Mesothelial cell of epicardium (in vitro differentiated cells): ENCODE results near the gene GBX1. TPM values are rescaled to one million over a fixed set of nuclear protein-coding genes. Genes with fewer than 3 reads are reported as not detected.

Source experiments
- DNase-seq, 2 experiments: peaks; one replicate each; pipeline ENCODE4 v3.0.0; 2021; ENCODE audit warnings: low spot score in 2 of 2; ENCODE audit not compliant: unreplicated experiment in 2 of 2
- H3K27ac Mint-ChIP-seq: 2 replicates; pipeline ENCODE4 v1.8.0; 2021; ENCODE audit warnings: mixed read lengths
- H3K27me3 Mint-ChIP-seq: 2 replicates; pipeline ENCODE4 v1.8.0; 2021; ENCODE audit warnings: low read depth, mixed read lengths
- H3K36me3 Mint-ChIP-seq: 2 replicates; pipeline ENCODE4 v1.8.0; 2021; ENCODE audit warnings: mixed read lengths
- H3K4me1 Mint-ChIP-seq: 2 replicates; pipeline ENCODE4 v1.8.0; 2021; ENCODE audit warnings: mixed read lengths
- H3K4me3 Mint-ChIP-seq: 2 replicates; pipeline ENCODE4 v1.8.0; 2021; ENCODE audit warnings: mild to moderate bottlenecking, moderate library complexity, mixed read lengths
- H3K9me3 Mint-ChIP-seq: 2 replicates; pipeline ENCODE4 v1.8.0; 2021; ENCODE audit warnings: mixed read lengths
- total RNA-seq: library from RNA; stranded (reverse); gene quantifications from 3 replicates; pipeline ENCODE4 v1.2.1, GENCODE V29; 2021
- TF ChIP-seq, protein P1 (sequence below): fragments of 200-600 bp; sonication (generic); IDR thresholded peaks from one replicate; pipeline ENCODE4 v1.5.0; 2021; ENCODE audit warnings: antibody characterized with exemption; ENCODE audit not compliant: unreplicated experiment

Gene GBX1
- total RNA-seq, 1 donor from 2014 or later: not detected

DNA sequence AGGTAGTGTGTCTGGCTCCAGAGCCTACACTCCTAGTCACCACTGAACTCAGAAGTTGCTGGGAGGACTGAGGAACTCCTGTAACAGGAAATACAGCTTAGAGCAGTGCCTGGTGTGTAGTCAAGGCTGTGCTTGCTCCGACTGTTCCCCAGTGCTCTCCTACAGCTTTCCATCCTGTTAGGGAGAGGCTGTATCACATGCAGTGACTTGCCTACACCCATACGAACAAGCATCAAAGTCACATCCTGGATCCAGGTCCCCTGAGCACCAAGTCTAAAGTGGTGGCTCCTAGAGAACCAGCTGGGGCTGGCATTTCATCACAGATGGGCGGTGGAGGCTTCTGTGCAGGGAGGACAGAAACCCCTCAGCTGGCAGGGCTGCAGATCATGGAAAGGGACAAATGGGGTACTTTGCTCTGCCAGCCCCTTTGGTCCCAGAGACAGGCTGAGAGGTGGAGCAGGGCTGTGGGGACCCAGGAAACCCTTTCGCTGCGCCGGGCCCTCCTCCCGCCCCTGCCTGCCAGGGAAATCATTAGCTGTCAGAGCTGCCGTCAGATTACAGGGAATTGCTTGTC, 11.9 kb upstream of the GBX1 start:
- Mint-ChIP-seq H3K4me1 (no peaks in the 10 kb centered on the region), H3K27ac (no peak overlapping the region)

DNA sequence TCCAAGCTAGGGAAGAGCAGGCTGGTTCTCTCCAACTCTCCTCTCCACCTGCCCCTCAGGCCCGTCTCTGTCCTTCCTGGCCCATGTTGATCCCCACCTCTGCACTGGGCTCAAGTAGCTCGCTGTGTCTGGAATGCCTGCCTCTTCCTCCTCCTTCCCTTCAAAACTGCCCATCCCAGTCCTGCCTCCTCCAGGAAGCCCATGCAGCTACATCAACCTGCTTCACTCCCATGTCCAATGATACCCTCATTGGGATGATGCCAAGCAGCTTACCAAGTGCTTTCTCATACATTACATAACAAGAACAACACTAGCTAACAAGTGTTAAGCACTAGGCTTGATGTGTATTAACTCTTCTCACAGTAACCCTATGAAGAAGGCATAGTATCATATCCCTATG, 11.3 kb upstream of the GBX1 start:
- Mint-ChIP-seq H3K9me3 (no peaks in the 10 kb centered on the region), H3K27ac (no peak overlapping the region), H3K4me3 (no peak overlapping the region), H3K36me3 (no peaks in the 10 kb centered on the region), H3K27me3 (peaks cover 70% of the 10 kb centered on the region), H3K4me1 (no peaks in the 10 kb centered on the region)
- no peak for DNase-seq
- TF ChIP-seq, protein P1, sequence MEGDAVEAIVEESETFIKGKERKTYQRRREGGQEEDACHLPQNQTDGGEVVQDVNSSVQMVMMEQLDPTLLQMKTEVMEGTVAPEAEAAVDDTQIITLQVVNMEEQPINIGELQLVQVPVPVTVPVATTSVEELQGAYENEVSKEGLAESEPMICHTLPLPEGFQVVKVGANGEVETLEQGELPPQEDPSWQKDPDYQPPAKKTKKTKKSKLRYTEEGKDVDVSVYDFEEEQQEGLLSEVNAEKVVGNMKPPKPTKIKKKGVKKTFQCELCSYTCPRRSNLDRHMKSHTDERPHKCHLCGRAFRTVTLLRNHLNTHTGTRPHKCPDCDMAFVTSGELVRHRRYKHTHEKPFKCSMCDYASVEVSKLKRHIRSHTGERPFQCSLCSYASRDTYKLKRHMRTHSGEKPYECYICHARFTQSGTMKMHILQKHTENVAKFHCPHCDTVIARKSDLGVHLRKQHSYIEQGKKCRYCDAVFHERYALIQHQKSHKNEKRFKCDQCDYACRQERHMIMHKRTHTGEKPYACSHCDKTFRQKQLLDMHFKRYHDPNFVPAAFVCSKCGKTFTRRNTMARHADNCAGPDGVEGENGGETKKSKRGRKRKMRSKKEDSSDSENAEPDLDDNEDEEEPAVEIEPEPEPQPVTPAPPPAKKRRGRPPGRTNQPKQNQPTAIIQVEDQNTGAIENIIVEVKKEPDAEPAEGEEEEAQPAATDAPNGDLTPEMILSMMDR: no peak

More for the DNA sequence above, 11.9 kb upstream of the GBX1 start:
- TF ChIP-seq, protein P1: no peak
- Mint-ChIP-seq H3K27me3 (peaks cover 68% of the 10 kb centered on the region), H3K9me3 (no peaks in the 10 kb centered on the region), H3K4me3 (no peak overlapping the region), H3K36me3 (no peaks in the 10 kb centered on the region)
- no peak for DNase-seq

DNA sequence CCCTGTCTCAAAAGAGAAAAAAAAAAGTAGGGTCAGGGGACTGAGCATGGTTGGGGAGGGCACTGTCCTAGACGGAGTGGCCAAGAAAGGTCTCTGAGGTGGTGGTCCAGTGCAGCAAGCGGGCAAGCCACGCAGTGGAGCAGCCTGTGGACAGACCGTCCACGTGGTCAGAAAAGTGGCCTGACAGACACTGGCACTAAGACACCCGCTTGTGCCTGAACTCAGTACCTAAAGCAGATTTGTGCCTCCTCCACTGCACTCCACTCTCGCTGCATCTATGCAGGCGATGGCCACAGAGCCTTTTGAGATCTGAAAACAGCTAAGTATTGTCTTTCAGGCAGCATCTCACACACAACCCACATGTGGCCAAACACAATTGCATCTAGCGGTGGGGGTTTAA, 10.7 kb upstream of the GBX1 start:
- H3K27me3 Mint-ChIP-seq: peaks cover 76% of the 10 kb centered on the region
- DNase-seq: no peak
- no peak overlapping the region for H3K27ac Mint-ChIP-seq
- H3K36me3 Mint-ChIP-seq: no peaks in the 10 kb centered on the region
- TF ChIP-seq, protein P1: no peak
- H3K9me3 Mint-ChIP-seq: no peaks in the 10 kb centered on the region
- no peak overlapping the region for H3K4me3 Mint-ChIP-seq
- H3K4me1 Mint-ChIP-seq: no peaks in the 10 kb centered on the region

DNA sequence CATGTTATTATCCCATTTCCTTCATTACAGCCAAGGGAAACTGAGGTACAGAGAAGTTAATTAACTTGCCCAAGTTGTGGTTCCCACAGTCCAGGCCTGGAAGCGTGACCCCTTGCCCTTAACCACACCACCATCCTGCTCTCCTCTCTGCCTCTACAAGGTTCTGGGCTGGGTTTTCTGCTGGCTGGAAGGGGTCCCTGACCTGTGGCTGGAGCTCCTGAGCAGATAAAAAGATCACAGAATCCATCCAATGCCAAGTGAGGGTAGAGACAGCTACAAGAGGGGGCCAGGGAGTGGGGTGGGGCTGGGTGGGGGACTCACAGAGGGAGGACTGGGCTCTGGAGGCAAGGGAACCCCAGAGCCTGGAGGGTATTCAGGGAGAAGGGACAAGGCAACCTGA, 9.8 kb upstream of the GBX1 start:
- Mint-ChIP-seq H3K9me3 (no peaks in the 10 kb centered on the region), H3K27me3 (peaks cover 79% of the 10 kb centered on the region), H3K4me1 (no peaks in the 10 kb centered on the region), H3K27ac (no peak overlapping the region), H3K36me3 (no peaks in the 10 kb centered on the region), H3K4me3 (no peak overlapping the region)
- TF ChIP-seq, protein P1: no peak
- DNase-seq: no peak

DNA sequence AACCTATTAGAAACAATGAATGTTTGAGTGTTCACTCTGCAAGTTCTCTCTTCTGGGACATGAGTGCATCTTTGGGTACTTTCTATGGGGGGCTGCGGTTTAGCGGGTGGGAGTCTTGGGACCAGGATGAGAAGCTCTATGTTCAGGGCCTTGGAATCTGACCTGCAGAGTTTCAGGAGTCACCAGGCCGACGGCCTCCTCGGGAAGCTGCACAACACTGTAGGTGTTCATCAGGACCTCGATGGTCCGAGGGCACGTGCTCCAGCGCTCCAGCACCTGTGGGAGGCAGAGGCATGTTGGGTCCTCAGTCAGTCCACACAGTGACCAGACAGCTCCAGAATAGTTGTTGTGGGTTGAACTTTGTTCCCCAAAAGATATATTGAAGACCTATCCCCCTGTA, 8.9 kb upstream of the GBX1 start:
- H3K27ac Mint-ChIP-seq: no peak overlapping the region
- no peak for DNase-seq
- H3K4me1 Mint-ChIP-seq: no peaks in the 10 kb centered on the region
- H3K27me3 Mint-ChIP-seq: peaks cover 82% of the 10 kb centered on the region
- no peak overlapping the region for H3K4me3 Mint-ChIP-seq
- no peaks in the 10 kb centered on the region for H3K9me3 Mint-ChIP-seq
- no peaks in the 10 kb centered on the region for H3K36me3 Mint-ChIP-seq
- TF ChIP-seq, protein P1: no peak
